T-cell (primary cell): ENCODE data around the gene TMEM79. TPM values are rescaled to one million over a fixed set of nuclear protein-coding genes. Genes with fewer than 3 reads are reported as not detected.
"Not testable (repeated sequence)": the region's sequence is repeated elsewhere in the genome, so short reads cannot be mapped to it uniquely, and the experiment has no call there.

Experiments
- ATAC-seq, 4 experiments: fragments of 200-7000 bp in 3 of 4; fragments of 150-1000 bp in 1 of 4; cut with Tn5 transposase; replicated peaks in 1 of 4; 1 replicate in 3 of 4; 2 replicates in 1 of 4; pipeline ENCODE4 v1.10.0; 2021; ENCODE audit warnings: moderate library complexity in 3 of 4, mild to moderate bottlenecking in 2 of 4, moderate number of reproducible peaks in 1 of 4
- CTCF ChIA-PET, 2 donors: fragments of 300-600 bp; sonication (Branson Sonifier 250); formaldehyde crosslinking; loops; one replicate each; lab custom pipeline; 2022; ENCODE audit warnings: antibody characterized with exemption in 2 of 2; lab: Charles Lee
- POLR2A ChIA-PET, 2 donors: fragments of 300-600 bp; sonication (Branson Sonifier 250); formaldehyde crosslinking; loops; one replicate each; lab custom pipeline; 2022; ENCODE audit warnings: antibody characterized with exemption in 2 of 2; lab: Charles Lee
- DNase-seq, 35 experiments: peaks; one replicate each; pipeline versions ENCODE4 v3.0.0 to v3.0.0-alpha.2; 2013 to 2023
- H3K27ac ChIP-seq: one replicate; pipeline ENCODE4 v1.5.1; 2013; ENCODE audit warnings: low read length
- H3K27me3 ChIP-seq, 2 experiments: replicated peaks in 1 of 2; 1 replicate in 1 of 2; 2 replicates in 1 of 2; pipeline versions ENCODE4 v1.6.1 to v1.7.0; 2013; ENCODE audit warnings: low read length in 1 of 2, mixed read lengths in 1 of 2; ENCODE audit not compliant: control insufficient read depth in 2 of 2, insufficient read depth in 2 of 2; ENCODE audit errors: extremely low read depth in 1 of 2
- H3K36me3 ChIP-seq, 2 donors: 1 replicate in 1 of 2; 2 replicates in 1 of 2; pipeline versions ENCODE4 v1.6.1 to v1.7.0; 2013; ENCODE audit warnings: low read length in 1 of 2; ENCODE audit not compliant: control insufficient read depth in 2 of 2, insufficient read depth in 1 of 2; ENCODE audit errors: extremely low read depth in 1 of 2
- H3K4me1 ChIP-seq, 2 experiments: 1 replicate in 1 of 2; 2 replicates in 1 of 2; pipeline versions ENCODE4 v1.6.1 to v1.7.0; 2013; ENCODE audit warnings: low read length in 2 of 2, mixed read lengths in 1 of 2; ENCODE audit not compliant: insufficient read depth in 2 of 2, control insufficient read depth in 1 of 2; ENCODE audit errors: extremely low read depth in 1 of 2
- H3K4me3 ChIP-seq, 2 donors: 1 replicate in 1 of 2; 2 replicates in 1 of 2; pipeline versions ENCODE4 v1.5.1 to v1.7.0; 2013; ENCODE audit warnings: mild to moderate bottlenecking in 2 of 2, low read length in 1 of 2, moderate library complexity in 1 of 2; ENCODE audit not compliant: control insufficient read depth in 1 of 2; ENCODE audit errors: extremely low read depth in 1 of 2
- H3K9me3 ChIP-seq: 2 replicates; pipeline ENCODE4 v1.7.0; 2013
- H3K27ac Mint-ChIP-seq, 2 donors: one replicate each; pipeline ENCODE4 v1.8.0; 2020 to 2021; ENCODE audit warnings: mild to moderate bottlenecking in 2 of 2, mixed read lengths in 2 of 2
- H3K27me3 Mint-ChIP-seq, 2 donors: one replicate each; pipeline ENCODE4 v1.8.0; 2021 to 2022; ENCODE audit warnings: mixed read lengths in 2 of 2
- H3K36me3 Mint-ChIP-seq: one replicate; pipeline ENCODE4 v1.8.0; 2021; ENCODE audit warnings: mixed read lengths
- H3K4me1 Mint-ChIP-seq, 3 donors: one replicate each; pipeline ENCODE4 v1.8.0; 2020 to 2022; ENCODE audit warnings: mixed read lengths in 3 of 3, mild to moderate bottlenecking in 1 of 3
- H3K4me3 Mint-ChIP-seq, 3 donors: one replicate each; pipeline ENCODE4 v1.8.0; 2020 to 2022; ENCODE audit warnings: mild to moderate bottlenecking in 3 of 3, mixed read lengths in 3 of 3, moderate library complexity in 3 of 3
- H3K9me3 Mint-ChIP-seq, 3 donors: one replicate each; pipeline ENCODE4 v1.8.0; 2020 to 2022; ENCODE audit warnings: mixed read lengths in 3 of 3
- WGBS: methylation state at CpG from one replicate; pipeline ENCODE4 v1.1.5; 2013; ENCODE audit warnings: missing lambda C conversion rate; ENCODE audit not compliant: insufficient coverage; 5-methylcytosine and 5-hydroxymethylcytosine counted together
- total RNA-seq, 35 experiments: library from RNA in 6 of 35; stranded (reverse) in 6 of 35; fragments of 120-200 nt in 1 of 35; gene quantifications; one replicate each; pipeline versions ENCODE4 v1.2.1 to v1.2.4 and lab custom pipeline; 2013 to 2026

Gene TMEM79
- total RNA-seq, 5 donors from 2014 or later (not counting 1 experiment from before 2014, with no cell fraction given) = 4.9 to 17.6 (median 17.3) TPM

DNA sequence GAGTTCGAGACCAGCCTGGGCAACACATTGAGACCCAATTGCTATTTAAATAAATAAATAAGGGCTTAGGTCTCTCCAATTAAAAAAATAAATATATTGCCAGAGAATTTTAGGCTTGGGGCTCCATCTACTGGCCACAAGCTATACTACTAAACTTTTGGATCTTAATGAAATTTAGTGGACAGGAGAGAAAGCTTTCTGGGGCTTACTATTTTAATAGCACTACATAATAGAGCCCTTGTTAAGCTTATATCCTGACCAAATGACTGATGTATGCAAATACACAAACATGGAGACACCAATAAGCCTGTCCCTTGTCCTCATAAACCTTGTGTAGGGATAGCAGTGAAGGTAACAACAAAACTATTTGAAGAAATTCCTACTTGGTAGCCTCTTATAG, 35.5 kb downstream of the TMEM79 start:
- no peak overlapping the region for H3K27ac Mint-ChIP-seq

DNA sequence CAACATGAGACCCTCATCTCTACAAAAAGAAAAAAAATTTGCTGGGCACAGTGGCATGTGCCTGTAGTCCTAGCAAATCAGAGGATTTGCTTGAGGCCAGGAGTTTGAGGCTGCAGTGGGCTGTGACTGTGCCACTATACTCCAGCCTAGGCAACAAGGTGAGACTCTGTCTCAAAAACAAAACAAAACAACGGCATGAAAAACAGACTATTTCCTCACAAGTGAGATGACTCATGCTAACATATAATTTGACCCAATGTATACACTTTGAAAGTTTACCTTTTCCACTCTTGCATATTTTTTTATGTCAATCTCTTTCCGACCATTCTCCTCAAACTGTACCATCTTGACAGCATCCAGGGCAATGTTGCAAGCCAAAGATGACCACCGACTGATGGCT, 36.4 kb downstream of the TMEM79 start:
- H3K9me3 ChIP-seq = no peaks in the 10 kb centered on the region
- H3K27me3 Mint-ChIP-seq = no peaks in the 10 kb centered on the region
- no peak for ATAC-seq
- no peak overlapping the region for H3K27ac ChIP-seq
- H3K4me1 ChIP-seq = no peaks in the 10 kb centered on the region
- no peak overlapping the region for H3K4me3 Mint-ChIP-seq
- DNase-seq = no peak
- H3K36me3 ChIP-seq = peaks cover 16 to 84% of the 10 kb centered on the region in 2 donors
- peaks cover 44% of the 10 kb centered on the region for H3K36me3 Mint-ChIP-seq
- no peaks in the 10 kb centered on the region for H3K27me3 ChIP-seq
- no peaks in the 10 kb centered on the region for H3K4me1 Mint-ChIP-seq
- ChIA-PET POLR2A (no interaction called here), CTCF (interaction anchor here in 1 of 2 donors (0.6 kb wide), 1 partner anchor 12 kb away, joined by 3 read pairs; no protein-coding TSS in a partner anchor)
- H3K27ac Mint-ChIP-seq = no peak overlapping the region
- 78% methylated on average over 1 of the region's 3 CpGs for WGBS
- no peak overlapping the region for H3K4me3 ChIP-seq
- H3K9me3 Mint-ChIP-seq = no peaks in the 10 kb centered on the region

More for the DNA sequence above, 35.5 kb downstream of the TMEM79 start:
- no peak for ATAC-seq
- DNase-seq = peak in 9 of 35 experiments; percentile 10 to 48 (median 13)
- Mint-ChIP-seq H3K9me3 (no peaks in the 10 kb centered on the region), H3K4me3 (no peak overlapping the region), H3K4me1 (no peaks in the 10 kb centered on the region), H3K27me3 (no peaks in the 10 kb centered on the region), H3K36me3 (peaks cover 40% of the 10 kb centered on the region)
- no peaks in the 10 kb centered on the region for H3K9me3 ChIP-seq
- H3K27ac ChIP-seq = no peak overlapping the region
- ChIA-PET POLR2A (interaction anchor here in 1 of 2 donors (0.7 kb wide), 1 partner anchor 14 kb away, joined by 3 read pairs; no protein-coding TSS in a partner anchor), CTCF (interaction anchor here (0.6 to 1.1 kb wide), 8 partner anchors 10 to 225 kb away, joined by 3 to 6 read pairs (median 3); partner anchors contain the start of gene GLMP (in 1 of the 2))
- no CpG with 5 or more reads among the region's 1 CpG for WGBS
- H3K36me3 ChIP-seq = peaks cover 20 to 85% of the 10 kb centered on the region in 2 donors
- no peak overlapping the region for H3K4me3 ChIP-seq
- no peaks in the 10 kb centered on the region for H3K4me1 ChIP-seq
- no peaks in the 10 kb centered on the region for H3K27me3 ChIP-seq

DNA sequence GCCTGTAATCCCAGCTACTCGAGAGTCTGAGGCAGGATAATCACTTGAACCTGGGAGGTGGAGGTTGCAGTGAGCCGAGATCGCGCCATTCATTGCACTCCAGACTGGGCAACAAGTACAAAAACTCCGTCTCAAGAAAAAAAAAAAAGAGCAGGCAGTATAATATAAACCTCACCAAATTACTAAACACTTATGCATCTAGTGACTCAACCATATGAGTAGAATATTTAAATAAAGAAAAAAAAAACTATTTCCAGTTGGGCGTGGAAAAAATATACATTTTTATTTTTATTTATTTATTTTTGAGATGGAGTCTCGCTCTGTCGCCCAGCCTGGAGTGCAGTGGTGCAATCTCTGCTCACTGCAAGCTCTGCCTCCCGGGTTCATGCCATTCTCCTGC, 39.1 kb downstream of the TMEM79 start:
- H3K9me3 Mint-ChIP-seq, ATAC-seq, H3K9me3 ChIP-seq, DNase-seq, POLR2A ChIA-PET, H3K27me3 ChIP-seq, H3K4me1 Mint-ChIP-seq, H3K4me3 Mint-ChIP-seq, CTCF ChIA-PET, H3K27ac Mint-ChIP-seq, H3K27ac ChIP-seq, H3K4me3 ChIP-seq, H3K27me3 Mint-ChIP-seq, H3K4me1 ChIP-seq: not testable (repeated sequence)
- H3K36me3 Mint-ChIP-seq = peaks cover 27% of the 10 kb centered on the region
- peaks cover 11 to 64% of the 10 kb centered on the region in 2 donors for H3K36me3 ChIP-seq
- no CpG with 5 or more reads among the region's 9 CpGs for WGBS

DNA sequence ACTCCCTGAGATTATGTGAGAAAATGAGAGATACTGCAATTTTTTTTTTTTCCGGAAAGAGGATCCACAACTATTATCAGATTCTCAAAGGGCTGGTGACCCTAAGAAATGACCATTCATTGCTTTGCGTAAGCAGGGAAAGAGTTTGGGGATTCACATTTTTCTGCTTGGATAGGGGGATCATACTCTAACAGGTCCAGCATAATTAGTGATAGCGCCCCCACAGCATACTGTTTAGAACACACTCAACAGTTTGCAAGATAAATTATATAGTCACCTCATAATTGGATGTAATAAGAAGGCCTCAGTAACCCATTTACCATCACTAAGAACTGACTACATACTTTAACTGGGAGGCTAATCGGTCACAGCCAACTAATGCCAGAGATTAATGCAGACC, 52.1 kb downstream of the TMEM79 start:
- Mint-ChIP-seq H3K27me3 (no peaks in the 10 kb centered on the region), H3K4me3 (peak overlapping the region; percentile 95 to 97 (median 97)), H3K36me3 (peaks cover 15% of the 10 kb centered on the region), H3K4me1 (peaks cover 38 to 41% (median 40%) of the 10 kb centered on the region in 3 donors), H3K27ac (no peak overlapping the region), H3K9me3 (no peaks in the 10 kb centered on the region)
- Histone ChIP-seq H3K27ac (no peak overlapping the region), H3K4me3 (no peak overlapping the region), H3K27me3 (no peaks in the 10 kb centered on the region), H3K4me1 (peaks cover 14 to 17% of the 10 kb centered on the region in 2 experiments), H3K9me3 (no peaks in the 10 kb centered on the region), H3K36me3 (peaks cover 0 to 50% of the 10 kb centered on the region in 2 donors)
- POLR2A ChIA-PET = no interaction called here
- ATAC-seq (no peak), DNase-seq (peak in 1 of 35 experiments; percentile 17)
- CTCF ChIA-PET = no interaction called here
- 100% methylated on average over 1 of the region's 4 CpGs for WGBS

DNA sequence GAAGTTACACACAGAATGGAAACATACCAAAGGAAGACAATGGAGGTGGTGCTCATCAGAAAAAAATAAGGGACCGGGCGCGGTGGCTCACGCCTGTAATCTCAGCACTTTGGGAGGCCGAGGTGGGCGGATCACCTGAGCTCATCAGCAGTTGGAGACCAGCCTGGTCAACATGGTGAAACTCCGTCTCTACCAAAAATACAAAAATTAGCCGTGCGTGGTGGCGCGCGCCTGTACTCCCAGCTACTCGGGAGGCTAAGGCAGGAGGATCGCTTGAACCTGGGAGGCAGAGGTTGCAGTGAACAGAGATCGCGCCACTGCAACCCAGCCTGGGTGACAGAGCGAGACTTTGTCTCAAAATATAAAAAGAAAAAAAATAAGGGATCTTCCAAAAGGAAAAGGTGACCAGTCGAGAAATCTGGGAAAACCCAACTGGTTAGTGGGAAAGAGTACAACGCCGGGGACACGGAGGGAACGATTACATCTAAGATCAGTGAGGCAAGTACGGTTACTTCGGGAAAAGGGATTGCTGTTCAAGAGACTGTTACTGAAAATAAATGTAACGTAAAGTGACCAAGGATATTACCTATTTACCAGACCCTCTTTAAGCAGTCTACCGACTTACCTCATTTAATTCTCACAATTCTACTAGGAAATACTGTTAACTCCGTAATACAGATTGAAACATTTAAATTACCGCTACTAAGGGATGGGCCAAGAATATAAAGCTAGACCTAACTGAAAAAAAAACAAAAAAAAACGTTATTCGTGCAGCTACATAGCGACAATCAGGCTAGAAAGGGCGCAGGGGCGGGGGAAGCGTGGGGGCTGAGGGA, 53.1 kb downstream of the TMEM79 start:
- H3K36me3 ChIP-seq = peaks cover 0 to 40% of the 10 kb centered on the region in 2 donors
- H3K36me3 Mint-ChIP-seq = peaks cover 15% of the 10 kb centered on the region
- ATAC-seq (no peak), DNase-seq (no peak)
- H3K9me3 ChIP-seq = no peaks in the 10 kb centered on the region
- ChIA-PET POLR2A (interaction anchor here in 1 of 2 donors (0.6 kb wide), 1 partner anchor 375 kb away, joined by 3 read pairs; no protein-coding TSS in a partner anchor), CTCF (interaction anchor here in 1 of 2 donors (0.7 to 0.8 kb wide), 2 partner anchors 49 to 55 kb away, joined by 3 to 4 read pairs; no protein-coding TSS in a partner anchor)
- peaks cover 38 to 41% (median 40%) of the 10 kb centered on the region in 3 donors for H3K4me1 Mint-ChIP-seq
- peaks cover 14 to 17% of the 10 kb centered on the region in 2 experiments for H3K4me1 ChIP-seq
- peak overlapping the region; percentile 90 to 97 for H3K4me3 ChIP-seq
- no peaks in the 10 kb centered on the region for H3K9me3 Mint-ChIP-seq
- no peaks in the 10 kb centered on the region for H3K27me3 Mint-ChIP-seq
- H3K27ac ChIP-seq = peak overlapping the region; percentile 44
- 19% methylated on average over 16 of the region's 34 CpGs for WGBS
- peak overlapping the region; percentile 95 to 97 (median 97) for H3K4me3 Mint-ChIP-seq
- H3K27ac Mint-ChIP-seq = peak overlapping the region; percentile 97 to 100
- no peaks in the 10 kb centered on the region for H3K27me3 ChIP-seq

DNA sequence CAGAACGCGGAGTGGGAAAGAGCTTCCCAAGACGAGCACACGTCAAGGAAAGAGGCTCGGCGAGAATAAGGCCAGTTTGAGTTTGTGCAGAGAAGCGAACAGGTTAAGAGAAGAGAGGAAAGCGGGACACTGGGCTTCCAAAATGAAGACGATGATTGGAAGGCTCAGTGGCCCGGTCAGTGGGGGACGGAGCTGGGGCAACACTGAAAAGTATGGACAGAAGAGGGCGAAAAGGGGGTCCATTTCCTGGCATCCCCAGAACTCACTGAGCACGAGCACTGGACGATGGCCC, 53.7 kb downstream of the TMEM79 start:
- ATAC-seq = no peak
- H3K4me1 ChIP-seq = peaks cover 14 to 17% of the 10 kb centered on the region in 2 experiments
- Mint-ChIP-seq H3K4me1 (peaks cover 38 to 41% (median 40%) of the 10 kb centered on the region in 3 donors), H3K36me3 (peaks cover 15% of the 10 kb centered on the region), H3K4me3 (peak overlapping the region; percentile 95 to 97 (median 97)), H3K27me3 (no peaks in the 10 kb centered on the region), H3K9me3 (no peaks in the 10 kb centered on the region), H3K27ac (peak overlapping the region; percentile 97 to 100)
- H3K36me3 ChIP-seq = peaks cover 0 to 35% of the 10 kb centered on the region in 2 donors
- ChIA-PET CTCF (interaction anchor here in 1 of 2 donors (0.7 to 0.8 kb wide), 2 partner anchors 48 to 56 kb away, joined by 3 to 4 read pairs; no protein-coding TSS in a partner anchor), POLR2A (interaction anchor here in 1 of 2 donors (0.6 kb wide), 1 partner anchor 376 kb away, joined by 3 read pairs; no protein-coding TSS in a partner anchor)
- peak overlapping the region; percentile 44 for H3K27ac ChIP-seq
- H3K4me3 ChIP-seq = peak overlapping the region; percentile 90 to 97
- H3K27me3 ChIP-seq = no peaks in the 10 kb centered on the region
- 0% methylated on average over 9 of the region's 14 CpGs for WGBS
- H3K9me3 ChIP-seq = no peaks in the 10 kb centered on the region
- peak in 3 of 35 experiments; percentile 0 to 10 (median 6) for DNase-seq
